HEK293T (cell line): ENCODE results near the gene FAU.

Source experiments
- CTCF ChIA-PET: fragments of 350-600 bp; formaldehyde crosslinking; extraction: SDS; loops from one replicate; lab custom pipeline; 2021; ENCODE audit warnings: antibody characterized with exemption, inconsistent platforms; lab: Yijun Ruan, JAX
- POLR2A ChIA-PET: fragments of 350-600 bp; formaldehyde crosslinking; extraction: SDS; loops from one replicate; lab custom pipeline; 2020; ENCODE audit warnings: antibody characterized with exemption, inconsistent platforms; lab: Yijun Ruan, JAX
- DNase-seq: peaks from one replicate; pipeline ENCODE4 v3.0.0; 2012; ENCODE audit warnings: mixed read lengths; ENCODE audit errors: extremely low spot score
- ARNT ChIP-seq: fragments of 450-650 bp; IDR thresholded peaks from 2 replicates; pipeline ENCODE4 v1.6.1; 2017; ENCODE audit warnings: mild to moderate bottlenecking
- BHLHE40 ChIP-seq: fragments of 450-650 bp; IDR thresholded peaks from 2 replicates; pipeline ENCODE4 v1.6.1; 2016; ENCODE audit warnings: mild to moderate bottlenecking, moderate library complexity, borderline replicate concordance
- CTBP1 ChIP-seq: fragments of 450-650 bp; IDR thresholded peaks from 2 replicates; pipeline ENCODE4 v1.6.1; 2016; ENCODE audit warnings: borderline replicate concordance
- ELF4 ChIP-seq: fragments of 450-650 bp; IDR thresholded peaks from 2 replicates; pipeline ENCODE4 v1.6.1; 2017; ENCODE audit warnings: antibody characterized with exemption
- FOXA1 ChIP-seq: fragments of 450-650 bp; IDR thresholded peaks from 2 replicates; pipeline ENCODE4 v1.6.1; 2016; ENCODE audit warnings: mild to moderate bottlenecking
- FOXK2 ChIP-seq: fragments of 450-650 bp; IDR thresholded peaks from 2 replicates; pipeline ENCODE4 v1.6.1; 2016; ENCODE audit warnings: mild to moderate bottlenecking
- FOXM1 ChIP-seq: fragments of 450-650 bp; IDR thresholded peaks from 2 replicates; pipeline ENCODE4 v1.6.1; 2017; ENCODE audit warnings: mild to moderate bottlenecking, borderline replicate concordance
- HDGF ChIP-seq: fragments of 450-650 bp; IDR thresholded peaks from 2 replicates; pipeline ENCODE4 v1.6.1; 2017; ENCODE audit warnings: antibody characterized with exemption, borderline replicate concordance
- L3MBTL2 ChIP-seq: fragments of 450-650 bp; conservative IDR thresholded peaks from 2 replicates; pipeline ENCODE4 v1.6.1; 2016; ENCODE audit warnings: mild to moderate bottlenecking
- LEF1 ChIP-seq: fragments of 450-650 bp; IDR thresholded peaks from 2 replicates; pipeline ENCODE4 v1.6.1; 2017; ENCODE audit warnings: mild to moderate bottlenecking, borderline replicate concordance
- NFRKB ChIP-seq: fragments of 450-650 bp; IDR thresholded peaks from 2 replicates; pipeline ENCODE4 v1.6.1; 2016; ENCODE audit warnings: mild to moderate bottlenecking, moderate library complexity
- SP1 ChIP-seq: fragments of 450-650 bp; IDR thresholded peaks from 2 replicates; pipeline ENCODE4 v1.6.1; 2017
- SUZ12 ChIP-seq: fragments of 450-650 bp; IDR thresholded peaks from 2 replicates; pipeline ENCODE4 v1.6.1; 2016; ENCODE audit warnings: mild to moderate bottlenecking
- TARDBP ChIP-seq: fragments of 450-650 bp; IDR thresholded peaks from 2 replicates; pipeline ENCODE4 v1.6.1; 2016
- ZNF384 ChIP-seq: fragments of 450-650 bp; IDR thresholded peaks from 2 replicates; pipeline ENCODE4 v1.6.1; 2016
- TF ChIP-seq, protein P1 (sequence below): fragments of 450-650 bp; IDR thresholded peaks from 2 replicates; pipeline ENCODE4 v1.6.1; 2016

FAU gene

GRCh38 chr11:65134952-65135632 lies 13.2 kb upstream of the FAU start:
- ChIA-PET POLR2A (interaction anchor here (0.6 to 4.0 kb wide), 34 partner anchors 10 to 372 kb away, joined by 3 to 56 read pairs (median 4); partner anchors contain the start of genes CAPN1, CDCA5, DPF2 and FAU), CTCF (interaction anchor here (0.9 to 1.0 kb wide), 3 partner anchors 22 to 287 kb away, joined by 3 to 5 read pairs (median 4); no protein-coding TSS in a partner anchor)
- DNase-seq = peak; percentile 92
- no peak for TF ChIP-seq FOXM1
- no peak for TF ChIP-seq FOXK2
- no peak for TF ChIP-seq NFRKB
- TF ChIP-seq, protein P1, sequence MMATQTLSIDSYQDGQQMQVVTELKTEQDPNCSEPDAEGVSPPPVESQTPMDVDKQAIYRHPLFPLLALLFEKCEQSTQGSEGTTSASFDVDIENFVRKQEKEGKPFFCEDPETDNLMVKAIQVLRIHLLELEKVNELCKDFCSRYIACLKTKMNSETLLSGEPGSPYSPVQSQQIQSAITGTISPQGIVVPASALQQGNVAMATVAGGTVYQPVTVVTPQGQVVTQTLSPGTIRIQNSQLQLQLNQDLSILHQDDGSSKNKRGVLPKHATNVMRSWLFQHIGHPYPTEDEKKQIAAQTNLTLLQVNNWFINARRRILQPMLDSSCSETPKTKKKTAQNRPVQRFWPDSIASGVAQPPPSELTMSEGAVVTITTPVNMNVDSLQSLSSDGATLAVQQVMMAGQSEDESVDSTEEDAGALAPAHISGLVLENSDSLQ = peak; percentile 88
- TF ChIP-seq ZNF384 = no peak
- no peak for TF ChIP-seq SP1
- peak; percentile 84; the same call in 1 of the 2 replicates for TF ChIP-seq HDGF
- no peak for TF ChIP-seq FOXA1
- TF ChIP-seq ARNT = no peak
- peak; percentile 73 for TF ChIP-seq L3MBTL2
- no peak for TF ChIP-seq LEF1
- no peak for TF ChIP-seq CTBP1
- TF ChIP-seq TARDBP = no peak
- TF ChIP-seq SUZ12 = no peak
- TF ChIP-seq ELF4 = peak; percentile 27; the same call in 1 of the 2 replicates
- no peak for TF ChIP-seq BHLHE40

- POLR2A ChIA-PET = interaction anchor here (0.6 to 4.0 kb wide), 37 partner anchors 9 to 373 kb away, joined by 3 to 56 read pairs (median 4); partner anchors contain the start of genes CAPN1, CDCA5, DPF2 and FAU
- CTCF ChIA-PET = interaction anchor here (0.9 to 1.0 kb wide), 3 partner anchors 22 to 286 kb away, joined by 3 to 5 read pairs (median 4); no protein-coding TSS in a partner anchor
- TF ChIP-seq L3MBTL2 (peak; percentile 34; the same call in 1 of the 2 replicates), FOXM1 (peak; percentile 31; the same call in 1 of the 2 replicates), BHLHE40 (peak; percentile 87), LEF1 (no peak), ZNF384 (no peak), ELF4 (peak; percentile 36; the same call in 1 of the 2 replicates), SUZ12 (no peak)
- DNase-seq = peak; percentile 84
Measured at GRCh38 chr11:65134240-65134951, 12.5 kb upstream of the FAU start, which contains the start of gene SYVN1. Gene SYVN1, minus strand, starts transcription at chr11:65134519. Its CDS starts 918 bp downstream, at chr11:65133601.

DNA sequence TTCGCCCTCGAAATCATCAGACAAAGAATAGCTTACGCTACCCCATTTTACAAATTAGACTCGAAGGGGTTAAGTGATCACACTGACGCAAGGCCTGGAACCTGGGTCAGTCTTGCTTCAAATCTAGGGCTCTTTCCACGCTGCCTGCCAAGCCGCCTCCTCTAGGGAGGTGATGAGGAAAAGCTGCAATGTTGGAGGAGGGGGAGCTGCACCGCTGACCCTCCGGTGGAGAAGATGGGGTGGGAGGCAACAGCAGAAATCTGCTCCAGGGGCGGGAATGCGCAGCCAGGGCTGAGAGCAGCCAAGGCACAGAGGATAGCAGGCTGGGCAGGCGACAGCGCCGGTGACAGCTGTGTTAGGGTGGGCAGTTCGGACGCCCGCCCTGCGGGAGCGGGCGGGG lies 11.8 kb upstream of the FAU start:
- CTCF ChIA-PET = no interaction called here
- POLR2A ChIA-PET = interaction anchor here (0.8 to 4.0 kb wide), 6 partner anchors 10 to 50 kb away, joined by 4 to 56 read pairs (median 8); partner anchors contain the start of genes CAPN1, FAU, MRPL49 and TM7SF2
- no peak for DNase-seq
- TF ChIP-seq FOXA1 (no peak), HDGF (no peak), ZNF384 (no peak), FOXM1 (no peak), NFRKB (no peak), BHLHE40 (no peak), SUZ12 (no peak), ELF4 (no peak), TARDBP (no peak), LEF1 (no peak), L3MBTL2 (no peak), ARNT (no peak), CTBP1 (no peak), FOXK2 (no peak), SP1 (no peak)
- TF ChIP-seq, protein P1 = no peak

- ChIA-PET POLR2A (interaction anchor here (0.8 to 4.0 kb wide), 5 partner anchors 9 to 50 kb away, joined by 4 to 56 read pairs (median 4); partner anchors contain the start of genes CAPN1, FAU, MRPL49 and TM7SF2), CTCF (no interaction called here)
- TF ChIP-seq CTBP1 = no peak
- no peak for TF ChIP-seq BHLHE40
- no peak for TF ChIP-seq ZNF384
- no peak for TF ChIP-seq SUZ12
- no peak for TF ChIP-seq ARNT
- no peak for TF ChIP-seq FOXM1
- peak; percentile 39 for DNase-seq
Measured at GRCh38 chr11:65132988-65133700, 11.2 kb upstream of the FAU start.

DNA sequence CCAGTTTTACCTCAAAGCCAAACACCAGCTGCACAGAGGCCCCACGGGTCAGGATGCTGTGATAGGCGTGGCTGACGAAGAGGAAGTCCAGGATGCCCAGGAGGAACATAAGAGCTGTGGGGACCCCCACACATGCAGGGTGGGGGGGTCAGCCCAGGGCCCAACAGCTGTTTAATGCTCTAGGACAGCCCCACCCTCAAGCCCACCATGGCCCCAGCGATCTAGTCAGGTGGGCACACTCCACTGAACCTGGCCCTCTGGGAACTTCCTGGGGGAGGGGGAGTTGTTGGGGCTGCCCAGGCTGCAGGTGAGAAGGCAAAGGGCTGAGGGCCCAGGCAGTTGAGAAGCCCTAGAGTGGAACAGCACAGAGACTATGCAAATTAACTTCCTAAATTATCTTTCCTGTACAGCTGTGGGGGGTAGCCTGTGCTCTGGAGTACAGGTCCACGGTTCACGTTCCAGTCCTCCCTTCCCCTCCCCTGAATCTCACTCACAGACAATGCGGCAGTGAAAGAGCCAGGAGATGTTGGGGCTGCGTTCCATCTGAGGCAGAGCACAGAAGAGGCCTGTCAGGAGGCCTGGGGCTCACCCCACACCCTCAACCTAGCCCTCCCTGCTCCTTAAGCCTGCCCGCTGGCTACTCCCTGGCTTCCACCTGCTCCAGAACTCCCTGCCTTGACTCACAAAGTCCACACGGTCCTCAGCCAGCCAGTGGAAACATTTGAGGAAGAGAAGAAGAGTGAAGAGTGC lies 10.5 kb upstream of the FAU start:
- ChIA-PET CTCF (no interaction called here), POLR2A (interaction anchor here (2.3 kb wide), 1 partner anchor 10 kb away, joined by 16 read pairs; the partner anchor contains the start of genes FAU and MRPL49)
- TF ChIP-seq, protein P1 = no peak
- TF ChIP-seq CTBP1 (no peak), FOXK2 (no peak), LEF1 (no peak), NFRKB (no peak), FOXM1 (no peak), ELF4 (no peak)
- no peak for DNase-seq
